A549 (cell line): ENCODE results near the gene RPTOR. TPM values are rescaled to one million over a fixed set of nuclear protein-coding genes. Genes with fewer than 3 reads are reported as not detected.
A peak's percentile ranks its signal among the peaks of the same experiment; 100 is the strongest.

Experiments
- ATAC-seq, 2 experiments: fragments of 200-7000 bp in 1 of 2; fragments of >200 bp in 1 of 2; cut with Nextera tagmentation in 1 of 2; cut with Tn5 transposase in 1 of 2; 3 replicates each; pipeline versions ENCODE4 v1.8.0 to v1.9.1; 2018 to 2020; ENCODE audit warnings: mild to moderate bottlenecking in 1 of 2, moderate library complexity in 1 of 2
- CTCF ChIA-PET: fragments of 300-600 bp; sonication (Branson Sonifier 250); formaldehyde crosslinking; extraction: SDS; loops from one replicate; lab custom pipeline; 2021; ENCODE audit warnings: antibody characterized with exemption, inconsistent platforms; lab: Yijun Ruan, JAX
- POLR2A ChIA-PET: fragments of 350-600 bp; formaldehyde crosslinking; extraction: SDS; loops from one replicate; lab custom pipeline; 2021; ENCODE audit warnings: antibody characterized with exemption, inconsistent platforms; lab: Yijun Ruan, JAX
- DNase-seq, 2 experiments: peaks; one replicate each; pipeline versions ENCODE4 v3.0.0 to v3.0.0-alpha.2; 2011 to 2016; ENCODE audit warnings: low read depth in 1 of 2, low spot score in 1 of 2
- FAIRE-seq: peaks from 2 replicates; lab custom pipeline; 2011; peaks lifted over from hg19 to GRCh38; lab: Jason Lieb, UNC
- H3K27ac ChIP-seq, 2 experiments: fragments of >200 bp; sonication (Bioruptor Twin); formaldehyde crosslinking; 3 replicates each; pipeline ENCODE4 v1.5.1; 2016 to 2017
- H3K4me1 ChIP-seq: fragments of >200 bp; sonication (Bioruptor Twin); formaldehyde crosslinking; 3 replicates; pipeline ENCODE4 v1.6.1; 2016
- H3K4me2 ChIP-seq: fragments of >200 bp; sonication (Bioruptor Twin); formaldehyde crosslinking; 3 replicates; pipeline ENCODE4 v1.6.1; 2016
- H3K4me3 ChIP-seq: fragments of >200 bp; sonication (Bioruptor Twin); formaldehyde crosslinking; 3 replicates; pipeline ENCODE4 v1.5.1; 2016
- H3K9me3 ChIP-seq: fragments of >200 bp; sonication (Bioruptor Twin); formaldehyde crosslinking; 3 replicates; pipeline ENCODE4 v1.6.1; 2016
- CBX2 ChIP-seq: fragments of 200-600 bp; sonication (generic); IDR thresholded peaks from 2 replicates; pipeline ENCODE4 v1.6.1; 2016; ENCODE audit warnings: low read depth, mild to moderate bottlenecking, borderline replicate concordance
- CBX8 ChIP-seq: fragments of 200-600 bp; sonication (generic); IDR thresholded peaks from 2 replicates; pipeline ENCODE4 v1.6.1; 2016
- CHD2 ChIP-seq: fragments of 150-350 bp; IDR thresholded peaks from 2 replicates; pipeline ENCODE4 v1.6.1; 2014; ENCODE audit warnings: low read length; ENCODE audit not compliant: partially characterized antibody
- CTCF ChIP-seq: fragments of >200 bp; sonication (Bioruptor Twin); formaldehyde crosslinking; IDR thresholded peaks from 3 replicates; pipeline ENCODE4 v1.5.1; 2016
- EHF ChIP-seq: fragments of 250-450 bp; sonication (Bioruptor Pico); IDR thresholded peaks from 2 replicates; pipeline ENCODE4 v1.5.0; 2020; ENCODE audit warnings: mild to moderate bottlenecking
- EHMT2 ChIP-seq: fragments of 200-600 bp; sonication (generic); IDR thresholded peaks from 2 replicates; pipeline ENCODE4 v1.6.1; 2016; ENCODE audit warnings: antibody characterized with exemption, low read depth, mild to moderate bottlenecking, moderate library complexity
- ESRRA ChIP-seq: fragments of 150-350 bp; IDR thresholded peaks from 2 replicates; pipeline ENCODE4 v1.6.1; 2014; ENCODE audit warnings: mild to moderate bottlenecking, low read length, borderline replicate concordance
- FOSL2 ChIP-seq, 2 experiments: fragments of 450-650 bp in 1 of 2; fragments of >200 bp in 1 of 2; sonication (Bioruptor Twin) in 1 of 2; formaldehyde crosslinking; IDR thresholded peaks; 2 replicates each; pipeline versions ENCODE4 v1.5.0 to v1.6.1; 2016 to 2020; ENCODE audit warnings: mild to moderate bottlenecking in 1 of 2, moderate library complexity in 1 of 2
- FOXS1 ChIP-seq: fragments of 250-450 bp; sonication (Bioruptor Pico); IDR thresholded peaks from 2 replicates; pipeline ENCODE4 v1.5.0; 2020; ENCODE audit warnings: mild to moderate bottlenecking, moderate library complexity
- GATA3 ChIP-seq: IDR thresholded peaks from 2 replicates; pipeline ENCODE4 v1.6.1; 2012; ENCODE audit warnings: borderline replicate concordance
- HDAC2 ChIP-seq: fragments of 200-600 bp; sonication (generic); IDR thresholded peaks from 2 replicates; pipeline ENCODE4 v1.6.1; 2016
- HEYL ChIP-seq: fragments of 250-450 bp; sonication (Bioruptor Pico); IDR thresholded peaks from 2 replicates; pipeline ENCODE4 v1.8.0; 2021; ENCODE audit warnings: mild to moderate bottlenecking, moderate library complexity
- HOXA7 ChIP-seq: fragments of 250-450 bp; sonication (Bioruptor Pico); IDR thresholded peaks from 2 replicates; pipeline ENCODE4 v1.5.0; 2020; ENCODE audit warnings: mild to moderate bottlenecking, moderate library complexity
- JUN ChIP-seq, 2 experiments: fragments of >200 bp; sonication (Bioruptor Twin); formaldehyde crosslinking; IDR thresholded peaks; 2 replicates in 1 of 2; 3 replicates in 1 of 2; pipeline ENCODE4 v1.6.1; 2016 to 2017
- KDM5A ChIP-seq: fragments of 200-600 bp; sonication (generic); IDR thresholded peaks from 2 replicates; pipeline ENCODE4 v1.6.1; 2016; ENCODE audit warnings: antibody characterized with exemption, mild to moderate bottlenecking
- MAFK ChIP-seq: fragments of 450-650 bp; IDR thresholded peaks from 2 replicates; pipeline ENCODE4 v1.6.1; 2014; ENCODE audit not compliant: partially characterized antibody
- NFE2L2 ChIP-seq: fragments of 150-350 bp; conservative IDR thresholded peaks from 2 replicates; pipeline ENCODE4 v1.6.1; 2014; ENCODE audit warnings: low read length
- NR3C1 ChIP-seq: fragments of >200 bp; sonication (Bioruptor Twin); formaldehyde crosslinking; IDR thresholded peaks from 3 replicates; pipeline ENCODE4 v1.6.1; 2017
- PBX3 ChIP-seq: IDR thresholded peaks from 2 replicates; pipeline ENCODE4 v1.6.1; 2012
- POLR2AphosphoS2 ChIP-seq: conservative IDR thresholded peaks from 2 replicates; pipeline ENCODE4 v1.6.1; 2012; ENCODE audit warnings: low read length, improper control_type of control experiment, inconsistent platforms
- RFX5 ChIP-seq: fragments of 450-650 bp; IDR thresholded peaks from 2 replicates; pipeline ENCODE4 v1.7.1; 2014; ENCODE audit warnings: antibody characterized with exemption, mild to moderate bottlenecking, moderate library complexity
- SMC3 ChIP-seq: fragments of >200 bp; sonication (Bioruptor Twin); formaldehyde crosslinking; IDR thresholded peaks from 3 replicates; pipeline ENCODE4 v1.6.1; 2018; ENCODE audit warnings: inconsistent platforms
- TP53 ChIP-seq: fragments of 250-450 bp; sonication (Bioruptor Pico); IDR thresholded peaks from 2 replicates; pipeline ENCODE4 v1.5.0; 2021; ENCODE audit warnings: mild to moderate bottlenecking, moderate library complexity
- ZFP36 ChIP-seq: fragments of 450-650 bp; IDR thresholded peaks from 2 replicates; pipeline ENCODE4 v1.6.1; 2014; ENCODE audit warnings: borderline replicate concordance; ENCODE audit not compliant: partially characterized antibody
- ZNF302 ChIP-seq: fragments of 250-450 bp; sonication (Bioruptor Pico); IDR thresholded peaks from 2 replicates; pipeline ENCODE4 v1.9.0; 2021; ENCODE audit warnings: inconsistent platforms, mild to moderate bottlenecking, moderate library complexity
- WGBS: methylation state at CpG from one replicate; pipeline ENCODE4 v1.1.6; 2017; ENCODE audit errors: missing lambda C conversion rate; 5-methylcytosine and 5-hydroxymethylcytosine counted together
- polyA plus RNA-seq, 4 experiments: library from polyadenylated mRNA; depleted of rRNA in 3 of 4; stranded (reverse); fragments of >200 nt; fragmentation: RNase III in 1 of 4; extraction: RNeasy Plus Mini Kit Qiagen cat#74134 plus additional on column Dnase treatment in 1 of 4; gene quantifications; 2 replicates in 3 of 4; 3 replicates in 1 of 4; pipeline ENCODE4 v1.2.3, GENCODE V29; 2011 to 2017

RPTOR gene
- polyA plus RNA-seq, 2 of the 4 experiments (the other 2 are of a cell fraction): 10.8 to 27.1 TPM

GRCh38 chr17:80782536-80783427, 238.1 kb downstream of the RPTOR start:
- peaks cover 20% of the 10 kb centered on the region for H3K4me1 ChIP-seq
- ChIA-PET CTCF (interaction anchor here (0.6 to 0.9 kb wide), 2 partner anchors 20 to 955 kb away, joined by 3 read pairs; no protein-coding TSS in a partner anchor), POLR2A (no interaction called here)
- peak; percentile 58 to 83; a peak in 4 of 6 replicates for ATAC-seq
- DNase-seq: peak; percentile 46 to 50
- no peak overlapping the region; the same call in 2 of the 3 replicates for H3K4me3 ChIP-seq
- peak; percentile 39 for FAIRE-seq
- TF ChIP-seq JUN (IDR thresholded peaks at IDR 0.05) (no peak), FOSL2 (IDR thresholded peaks at IDR 0.05) (peak; percentile 20; the same call in 1 of the 2 replicates), FOSL2 (CRISPR knock-in tag; IDR thresholded peaks at IDR 0.05) (peak; percentile 66)
- H3K9me3 ChIP-seq: peaks cover 3% of the 10 kb centered on the region; the same call in 1 of the 3 replicates
- peak overlapping the region; percentile 43 to 74; a peak in 5 of 6 replicates for H3K27ac ChIP-seq
- 29% methylated on average over 16 of the region's 16 CpGs for WGBS
- peak overlapping the region; percentile 81 for H3K4me2 ChIP-seq

- H3K4me3 ChIP-seq: no peak overlapping the region
- ChIA-PET CTCF (interaction anchor here (0.6 to 0.9 kb wide), 3 partner anchors 19 to 955 kb away, joined by 3 read pairs; no protein-coding TSS in a partner anchor), POLR2A (no interaction called here)
- H3K27ac ChIP-seq: peak overlapping the region in 1 of 2 experiments; percentile 74; a peak in 3 of 6 replicates
- H3K4me2 ChIP-seq: peak overlapping the region; percentile 81
- TF ChIP-seq CHD2 (no peak), SMC3 (no peak), FOXS1 (CRISPR knock-in tag) (no peak), NR3C1 (no peak), JUN (IDR thresholded peaks at IDR 0.05) (no peak), EHMT2 (no peak), HEYL (CRISPR knock-in tag) (no peak), HOXA7 (no peak), ESRRA (no peak), ZFP36 (no peak), ZNF302 (CRISPR knock-in tag) (no peak), HDAC2 (no peak), TP53 (CRISPR knock-in tag) (no peak), EHF (CRISPR knock-in tag) (no peak), FOSL2 (IDR thresholded peaks at IDR 0.05) (no peak), FOSL2 (CRISPR knock-in tag; IDR thresholded peaks at IDR 0.05) (no peak)
- WGBS: 87% methylated on average over 8 of the region's 8 CpGs
- FAIRE-seq (no peak), DNase-seq (no peak), ATAC-seq (no peak)
- H3K9me3 ChIP-seq: peaks cover 7% of the 10 kb centered on the region; the same call in 1 of the 3 replicates
- H3K4me1 ChIP-seq: peaks cover 21% of the 10 kb centered on the region
Measured at GRCh38 chr17:80783486-80783885, 238.8 kb downstream of the RPTOR start.

GRCh38 chr17:80783971-80784370, 239.3 kb downstream of the RPTOR start:
- 93% methylated on average over 6 of the region's 6 CpGs for WGBS
- POLR2A ChIA-PET: no interaction called here
- FAIRE-seq (no peak), ATAC-seq (no peak), DNase-seq (no peak)
- CTCF ChIA-PET: interaction anchor here (0.6 to 1.4 kb wide), 6 partner anchors 10 to 956 kb away, joined by 3 to 4 read pairs (median 3); no protein-coding TSS in a partner anchor
- H3K9me3 ChIP-seq: peaks cover 7% of the 10 kb centered on the region; the same call in 1 of the 3 replicates
- no peak overlapping the region for H3K4me2 ChIP-seq
- H3K4me1 ChIP-seq: peaks cover 26% of the 10 kb centered on the region
- H3K27ac ChIP-seq: peak overlapping the region in 1 of 2 experiments; percentile 74; a peak in 2 of 6 replicates
- no peak for TF ChIP-seq POLR2AphosphoS2
- TF ChIP-seq CBX2: no peak
- no peak for TF ChIP-seq CTCF
- no peak for TF ChIP-seq TP53 (CRISPR knock-in tag)
- TF ChIP-seq SMC3: no peak
- no peak for TF ChIP-seq ESRRA
- no peak for TF ChIP-seq MAFK
- TF ChIP-seq NFE2L2: no peak
- TF ChIP-seq GATA3: no peak
- no peak for TF ChIP-seq PBX3
- TF ChIP-seq KDM5A: no peak
- no peak for TF ChIP-seq RFX5
- no peak for TF ChIP-seq CBX8
- no peak overlapping the region for H3K4me3 ChIP-seq
